GM23338 (cell line): ENCODE measurements around the gene NGLY1. TPM values are rescaled to one million over a fixed set of nuclear protein-coding genes. Genes with fewer than 3 reads are reported as not detected.

ENCODE experiments used
- ATAC-seq: fragments of 200-7000 bp; cut with Tn5 transposase; 3 replicates; pipeline ENCODE4 v1.9.1; 2020
- DNase-seq: peaks from one replicate; pipeline ENCODE4 v3.0.0-alpha.2; 2015; ENCODE audit warnings: low spot score
- H2AFZ ChIP-seq: fragments of 200-600 bp; sonication (generic); 2 replicates; pipeline ENCODE4 v1.8.0; 2016; ENCODE audit warnings: antibody characterized with exemption, mild to moderate bottlenecking, moderate library complexity
- H3F3A ChIP-seq: fragments of 200-600 bp; sonication (generic); replicated peaks from 2 replicates; pipeline ENCODE4 v1.8.0; 2017; ENCODE audit warnings: antibody characterized with exemption, mixed run types, low read depth
- H3K27ac ChIP-seq: fragments of 200-600 bp; sonication (generic); 2 replicates; pipeline ENCODE4 v1.6.1; 2016; ENCODE audit warnings: low read depth
- H3K27me3 ChIP-seq: fragments of 200-600 bp; sonication (generic); 2 replicates; pipeline ENCODE4 v1.8.0; 2016; ENCODE audit warnings: mild to moderate bottlenecking, mixed run types, moderate library complexity; ENCODE audit not compliant: insufficient read depth
- H3K36me3 ChIP-seq: fragments of 200-600 bp; sonication (generic); 2 replicates; pipeline ENCODE4 v1.8.0; 2016; ENCODE audit warnings: mild to moderate bottlenecking; ENCODE audit not compliant: insufficient read depth
- H3K4me1 ChIP-seq: fragments of 200-600 bp; sonication (generic); 2 replicates; pipeline ENCODE4 v1.8.0; 2016; ENCODE audit warnings: mild to moderate bottlenecking, moderate library complexity; ENCODE audit not compliant: insufficient read depth
- H3K4me2 ChIP-seq: fragments of 200-600 bp; sonication (generic); 2 replicates; pipeline ENCODE4 v1.7.1; 2017; ENCODE audit warnings: mixed run types
- H3K4me3 ChIP-seq: fragments of 200-600 bp; sonication (generic); 2 replicates; pipeline ENCODE4 v1.6.1; 2016; ENCODE audit warnings: mixed run types
- H3K79me2 ChIP-seq: fragments of 200-600 bp; sonication (generic); replicated peaks from 2 replicates; pipeline ENCODE4 v1.8.0; 2017; ENCODE audit warnings: mild to moderate bottlenecking; ENCODE audit not compliant: insufficient read depth
- H3K9me2 ChIP-seq: fragments of 200-600 bp; sonication (generic); 2 replicates; pipeline ENCODE4 v1.8.0; 2017; ENCODE audit not compliant: insufficient read depth
- H4K20me1 ChIP-seq: fragments of 200-600 bp; sonication (generic); replicated peaks from 2 replicates; pipeline ENCODE4 v1.8.0; 2017; ENCODE audit warnings: mild to moderate bottlenecking; ENCODE audit not compliant: insufficient read depth
- H3K27ac Mint-ChIP-seq: 2 replicates; pipeline ENCODE4 v1.8.0; 2020; ENCODE audit warnings: inconsistent platforms, mild to moderate bottlenecking, moderate library complexity, mixed read lengths
- H3K27me3 Mint-ChIP-seq: 3 replicates; pipeline ENCODE4 v1.8.0; 2022; ENCODE audit warnings: low read depth, mild to moderate bottlenecking, moderate library complexity, mixed read lengths, inconsistent platforms; ENCODE audit not compliant: insufficient read depth, poor library complexity
- H3K36me3 Mint-ChIP-seq: 3 replicates; pipeline ENCODE4 v1.8.0; 2021; ENCODE audit warnings: low read depth, mild to moderate bottlenecking, inconsistent platforms, moderate library complexity, mixed read lengths
- H3K4me1 Mint-ChIP-seq: 3 replicates; pipeline ENCODE4 v1.8.0; 2020; ENCODE audit warnings: mild to moderate bottlenecking, inconsistent platforms, mixed read lengths
- H3K4me3 Mint-ChIP-seq: 3 replicates; pipeline ENCODE4 v1.8.0; 2021; ENCODE audit warnings: moderate library complexity, mild to moderate bottlenecking, inconsistent platforms, mixed read lengths
- H3K9me3 Mint-ChIP-seq: 3 replicates; pipeline ENCODE4 v1.8.0; 2020; ENCODE audit warnings: moderate library complexity, mild to moderate bottlenecking, inconsistent platforms, mixed read lengths
- CREB1 ChIP-seq: fragments of 250-450 bp; sonication (Bioruptor Pico); IDR thresholded peaks from 2 replicates; pipeline ENCODE4 v1.5.0; 2020; ENCODE audit warnings: low read depth, mild to moderate bottlenecking, moderate library complexity
- EZH2 ChIP-seq: fragments of 200-600 bp; sonication (generic); IDR thresholded peaks from one replicate; pipeline ENCODE4 v1.8.0; 2017; ENCODE audit warnings: antibody characterized with exemption, mild to moderate bottlenecking, low read depth; ENCODE audit not compliant: unreplicated experiment
- JUNB ChIP-seq: IDR thresholded peaks from one replicate; pipeline ENCODE4 v1.6.1; 2016; ENCODE audit warnings: antibody characterized with exemption; ENCODE audit not compliant: unreplicated experiment
- NANOG ChIP-seq: IDR thresholded peaks from 2 replicates; pipeline ENCODE4 v1.6.1; 2016; ENCODE audit warnings: antibody characterized with exemption, borderline replicate concordance
- POLR2AphosphoS5 ChIP-seq: IDR thresholded peaks from 2 replicates; pipeline ENCODE4 v1.6.1; 2016; ENCODE audit warnings: antibody characterized with exemption, low read depth
- ZNF331 ChIP-seq: fragments of 250-450 bp; sonication (Bioruptor Pico); IDR thresholded peaks from 2 replicates; pipeline ENCODE4 v1.5.0; 2020; ENCODE audit warnings: low read depth, mild to moderate bottlenecking, moderate library complexity
- ZNF462 ChIP-seq: fragments of 250-450 bp; sonication (Bioruptor Pico); IDR thresholded peaks from 2 replicates; pipeline ENCODE4 v1.5.0; 2020; ENCODE audit warnings: mild to moderate bottlenecking, moderate library complexity
- polyA plus RNA-seq: library from polyadenylated mRNA; unstranded; fragments of >200 nt; fragmentation: Nextera tagmentation; extraction: Ambion mirVana; gene quantifications from 2 replicates; pipeline ENCODE4 v1.2.1, GENCODE V29; 2016
- total RNA-seq: library from RNA; depleted of rRNA; stranded (reverse); fragments of >200 nt; shearing (Covaris generic); gene quantifications from 2 replicates; pipeline ENCODE4 v1.2.3, GENCODE V29; 2014

NGLY1 gene
- total and polyA plus RNA-seq, 2 experiments from 2014 or later, result 20.4 to 43.5 TPM

GRCh38 chr3:25725810-25726209, 57.4 kb downstream of the NGLY1 start (continued):
- TF ChIP-seq JUNB, result no peak
- TF ChIP-seq ZNF331 (CRISPR knock-in tag), result no peak
- no peak for TF ChIP-seq EZH2
- no peak for TF ChIP-seq CREB1 (CRISPR knock-in tag)

DNA sequence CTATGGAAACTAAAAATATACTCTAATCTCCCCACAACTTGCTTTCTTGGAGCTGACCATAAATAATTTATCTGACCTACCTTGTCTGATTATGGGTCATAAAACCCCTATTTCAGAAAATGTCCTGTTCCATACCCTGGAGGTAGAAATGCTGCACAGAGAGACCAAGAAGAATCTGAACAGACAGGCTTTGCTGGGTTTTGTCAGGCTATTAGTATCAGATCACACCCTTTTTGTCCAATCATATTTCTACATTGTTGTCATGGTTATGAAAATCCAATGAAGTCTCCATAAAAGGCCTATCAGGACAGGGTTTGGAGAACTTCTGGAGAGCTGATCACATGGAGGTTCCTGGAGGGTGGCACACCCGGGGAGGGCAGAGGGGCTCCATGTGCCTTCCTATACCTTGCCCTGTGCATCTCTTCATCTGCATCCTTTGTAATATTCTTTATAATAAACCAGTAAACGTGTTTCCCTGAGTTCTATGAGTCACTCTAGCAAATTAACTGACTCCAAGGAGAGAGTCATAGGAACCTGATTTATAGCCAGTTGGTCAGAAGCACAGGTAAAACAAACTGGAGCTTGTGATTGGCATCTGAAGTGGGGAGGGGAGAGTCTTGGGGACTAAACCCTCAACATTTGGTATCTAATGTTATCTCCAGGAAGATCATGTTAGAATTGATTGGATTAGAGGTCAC, 58.1 kb downstream of the NGLY1 start:
- Histone ChIP-seq H4K20me1 (no peaks in the 10 kb centered on the region), H3F3A (no peaks in the 10 kb centered on the region), H3K4me3 (no peak overlapping the region), H2AFZ (no peak overlapping the region), H3K36me3 (no peaks in the 10 kb centered on the region), H3K4me2 (no peak overlapping the region), H3K9me2 (no peaks in the 10 kb centered on the region), H3K27me3 (no peaks in the 10 kb centered on the region), H3K4me1 (no peaks in the 10 kb centered on the region), H3K79me2 (no peaks in the 10 kb centered on the region), H3K27ac (no peak overlapping the region)
- H3K9me3 Mint-ChIP-seq, result no peaks in the 10 kb centered on the region
- H3K27me3 Mint-ChIP-seq, result no peaks in the 10 kb centered on the region
- H3K36me3 Mint-ChIP-seq, result no peaks in the 10 kb centered on the region; the same call in 2 of the 3 replicates
- H3K27ac Mint-ChIP-seq, result no peak overlapping the region
- no peak overlapping the region for H3K4me3 Mint-ChIP-seq
- H3K4me1 Mint-ChIP-seq, result no peaks in the 10 kb centered on the region
- DNase-seq (no peak), ATAC-seq (no peak)
- TF ChIP-seq EZH2, result no peak
- TF ChIP-seq POLR2AphosphoS5, result no peak
- TF ChIP-seq ZNF462, result no peak
- no peak for TF ChIP-seq CREB1 (CRISPR knock-in tag)
- TF ChIP-seq NANOG, result no peak
